GM21529 (cell line): ENCODE data around the gene KIAA0408.

Experiments
- ATAC-seq: cut with Tn5 transposase; IDR thresholded peaks from one replicate; pipeline ENCODE4 v1.9.1; 2021; ENCODE audit not compliant: unreplicated experiment

The KIAA0408 gene

DNA sequence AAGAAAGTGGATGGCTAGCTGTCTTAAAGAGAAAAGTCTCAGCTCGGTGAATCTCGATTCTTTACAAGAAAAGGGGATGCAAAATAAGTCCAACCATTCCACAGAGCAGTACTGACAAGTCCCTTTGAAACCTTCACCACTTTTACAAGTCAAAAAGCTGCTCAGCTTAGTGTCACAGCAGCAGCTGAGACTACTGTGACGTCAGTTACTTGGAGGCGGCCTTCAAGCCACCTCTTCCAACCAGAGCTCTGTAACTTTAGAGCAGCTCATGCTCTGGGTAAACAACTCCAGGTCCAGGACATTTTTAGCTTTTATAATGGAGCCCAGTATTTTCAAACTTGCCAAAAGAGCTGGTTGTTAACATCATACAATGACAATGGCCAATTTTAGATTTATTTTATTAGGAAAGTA, at the start of gene KIAA0408:
Gene KIAA0408, minus strand, starts transcription at position 159 of the 411 bp plus-strand sequence. CDS start 5,408 bp downstream, outside the sequence.
- no peak for ATAC-seq

DNA sequence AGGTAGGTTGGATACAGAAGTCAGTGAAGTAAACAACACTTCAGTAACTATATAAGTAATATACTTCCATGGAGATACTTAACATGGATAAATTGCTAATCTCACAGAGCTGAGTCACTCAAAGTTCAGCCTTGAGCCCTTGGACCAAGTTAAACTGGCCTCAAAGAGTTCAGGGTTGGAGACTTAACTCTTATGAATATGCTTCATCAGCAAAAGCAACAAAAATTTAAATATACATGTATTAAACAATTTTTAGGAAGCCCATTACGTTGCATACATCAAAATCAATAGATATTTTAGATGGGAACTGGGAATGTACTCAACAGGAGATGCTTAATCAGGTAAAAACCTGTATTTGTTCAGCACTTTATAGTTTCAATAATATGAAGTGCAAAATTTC, 47.7 kb upstream of the KIAA0408 start:
- ATAC-seq = no peak

DNA sequence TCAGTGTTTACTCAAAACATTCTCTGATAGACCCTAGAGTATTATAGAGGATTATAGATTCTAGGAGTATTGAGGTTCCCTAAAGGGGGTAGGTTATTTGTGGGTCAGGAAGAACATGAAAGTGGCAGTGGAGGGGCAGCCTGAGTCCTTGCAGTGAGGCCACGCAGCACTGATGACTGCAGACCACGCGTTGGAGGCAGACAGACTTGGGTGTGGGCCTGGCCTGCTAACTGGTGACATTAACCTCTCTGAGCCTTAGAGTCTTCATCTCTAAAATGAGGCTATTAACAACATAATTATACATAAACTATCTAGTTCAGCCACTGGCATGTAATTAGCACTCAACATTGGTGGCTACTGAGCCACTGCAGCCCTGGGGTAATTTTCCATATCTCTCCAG, 43.8 kb upstream of the KIAA0408 start:
- no peak for ATAC-seq

DNA sequence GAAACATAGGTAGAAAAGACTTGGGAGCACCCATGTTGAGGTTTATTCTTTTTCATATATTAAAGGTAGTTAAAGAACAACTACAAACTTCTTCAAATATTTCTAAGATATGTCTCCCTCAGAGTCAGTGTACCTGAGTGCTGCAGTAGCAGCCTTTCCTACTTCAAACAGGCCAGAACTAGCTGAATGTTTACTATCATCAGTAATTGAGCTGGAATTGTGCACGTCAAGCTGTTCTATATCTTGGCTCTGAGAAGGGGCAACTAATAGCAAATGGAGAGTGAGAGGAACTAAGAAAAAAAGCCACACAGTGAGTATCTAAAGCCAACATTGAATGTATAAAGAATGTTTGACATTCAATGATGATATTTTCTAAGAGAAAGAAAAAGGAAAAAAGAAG, 38.2 kb upstream of the KIAA0408 start:
- ATAC-seq = no peak

DNA sequence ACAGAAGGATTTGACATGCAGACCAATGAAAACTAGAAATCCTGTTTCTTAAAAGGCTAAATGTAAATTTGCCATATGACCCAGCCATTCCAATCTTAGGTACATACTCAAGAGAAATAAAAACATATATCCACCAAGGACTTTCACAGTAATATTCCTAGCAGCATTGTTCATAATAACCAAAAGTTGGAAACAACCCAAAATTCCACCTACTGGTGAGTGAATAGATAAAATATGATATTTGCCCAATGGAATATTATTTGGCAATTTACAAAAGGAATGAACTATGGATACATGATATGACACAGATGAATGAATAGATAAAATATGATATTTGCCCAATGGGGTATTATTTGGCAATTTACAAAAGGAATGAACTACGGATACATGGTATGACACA, 37.3 kb upstream of the KIAA0408 start:
- no peak for ATAC-seq

DNA sequence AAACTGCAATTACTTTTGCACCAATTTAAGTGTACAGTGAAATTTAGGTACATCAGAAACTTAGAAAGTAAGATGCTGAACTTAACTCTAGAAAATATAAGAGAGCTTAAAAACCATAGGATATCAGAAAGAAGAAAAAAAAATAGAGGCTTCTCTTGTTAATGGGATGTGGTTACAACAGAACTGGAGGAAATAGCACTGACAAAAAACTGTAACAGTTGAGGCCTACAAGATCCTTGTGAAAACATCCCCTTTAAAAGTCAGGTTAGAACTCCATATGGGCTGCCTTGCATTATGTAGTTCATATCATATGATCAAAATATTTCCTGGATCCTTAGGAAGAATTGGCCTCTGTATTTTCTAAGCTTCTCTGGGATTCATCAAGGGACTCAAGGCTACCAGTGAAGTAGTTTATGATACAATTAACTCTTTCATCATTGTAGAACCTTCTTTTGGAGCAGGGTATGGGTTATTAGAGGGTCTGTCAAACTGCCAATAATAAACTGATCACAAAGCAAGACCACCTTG, 35.1 kb upstream of the KIAA0408 start:
- ATAC-seq = no peak

DNA sequence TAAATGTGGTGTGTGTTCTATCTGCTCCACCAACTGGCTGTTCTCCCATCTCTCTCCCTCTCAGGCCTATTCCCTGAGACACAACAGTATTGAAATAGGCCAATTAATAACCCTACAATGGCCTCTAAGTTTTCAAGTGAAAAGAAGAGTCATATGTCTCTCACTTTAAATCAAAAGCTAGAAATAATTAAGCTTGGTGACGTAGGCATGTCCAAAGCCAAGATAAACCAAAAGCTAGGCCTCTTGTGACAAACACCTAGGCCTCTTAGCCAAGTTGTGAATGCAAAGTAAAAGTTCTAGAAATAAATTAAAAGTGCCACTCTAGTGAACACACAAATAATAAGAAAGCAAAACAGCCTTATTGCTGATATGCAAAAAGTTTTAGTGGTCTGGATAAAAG, 30.1 kb upstream of the KIAA0408 start:
- ATAC-seq = no peak

DNA sequence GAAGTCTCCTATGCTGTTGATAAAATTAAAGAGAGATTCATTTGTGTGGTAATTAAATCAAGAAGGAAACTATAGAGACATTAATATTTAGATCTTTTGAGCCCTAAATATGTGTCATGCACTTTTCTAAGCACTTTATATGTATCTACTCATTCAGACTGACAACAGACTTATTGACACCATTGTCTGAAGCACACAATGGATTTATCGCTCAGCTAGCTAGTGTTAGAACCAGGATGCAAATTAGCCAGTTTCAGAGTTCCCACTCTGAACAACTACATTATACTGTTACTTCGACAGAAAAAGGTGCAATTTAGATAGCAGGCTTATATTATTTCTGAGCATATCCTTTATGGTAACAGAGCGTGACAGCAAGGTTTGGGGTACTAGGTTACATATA, 27.7 kb upstream of the KIAA0408 start:
- no peak for ATAC-seq

DNA sequence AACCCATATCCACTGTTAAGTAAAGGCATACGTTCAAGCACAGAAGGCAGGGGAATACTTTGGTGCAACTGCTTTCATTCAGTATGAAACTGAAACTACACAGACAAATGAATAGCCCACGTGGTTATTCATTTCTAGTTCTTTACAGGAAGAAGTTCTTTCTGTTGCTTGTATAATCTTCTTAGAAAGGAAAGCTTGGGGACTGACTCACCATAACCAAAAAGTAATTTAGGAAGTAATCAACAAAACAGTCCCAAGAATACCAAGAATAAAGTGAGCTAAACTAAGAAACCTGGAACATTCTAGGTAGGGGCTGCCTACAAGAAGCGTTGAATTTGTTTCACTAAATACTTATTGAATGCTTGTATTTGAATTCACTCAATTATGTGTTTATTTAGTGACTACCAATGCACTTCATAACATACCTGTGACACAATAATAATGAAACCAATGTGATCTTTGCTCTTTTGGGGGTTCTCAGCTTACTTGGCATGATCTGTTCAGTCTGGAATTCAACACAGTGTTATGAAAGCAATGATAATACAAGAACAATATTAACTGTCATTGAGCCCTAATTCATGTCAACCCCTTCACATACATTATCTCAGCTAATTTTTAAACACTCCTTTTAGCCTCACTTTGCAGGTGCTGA, 25.1 kb upstream of the KIAA0408 start:
- peak; percentile 100 for ATAC-seq

DNA sequence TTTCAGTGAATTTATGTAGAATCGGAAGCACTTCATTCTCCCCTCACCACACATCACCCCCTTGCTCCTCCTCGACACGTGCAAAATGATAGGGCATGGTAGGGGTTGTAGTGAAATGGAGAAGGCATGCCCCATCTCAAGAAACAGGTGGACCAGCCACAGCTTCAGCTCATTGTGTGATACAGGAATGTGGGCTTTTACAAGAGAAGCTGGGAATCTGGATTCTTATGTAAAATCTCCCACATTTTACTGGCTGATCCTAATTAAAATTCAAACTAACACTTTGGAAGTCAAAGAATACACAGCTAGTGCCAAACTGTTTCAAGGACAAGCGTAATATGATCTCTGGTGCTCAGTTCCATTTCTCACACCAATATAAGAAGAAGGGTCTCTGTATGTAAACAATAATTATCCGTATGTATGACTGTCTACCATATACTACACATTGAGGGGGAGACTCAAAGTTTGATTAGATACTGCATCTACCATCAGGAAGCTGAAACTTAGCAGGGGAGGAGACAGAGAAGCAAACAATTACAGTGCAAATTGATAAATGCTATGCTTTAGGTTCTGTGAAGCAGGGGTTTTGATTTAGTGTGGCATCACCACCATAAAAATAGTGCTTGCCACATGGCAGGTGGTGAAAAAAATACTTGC, 24.3 kb upstream of the KIAA0408 start:
- ATAC-seq = peak; percentile 11

DNA sequence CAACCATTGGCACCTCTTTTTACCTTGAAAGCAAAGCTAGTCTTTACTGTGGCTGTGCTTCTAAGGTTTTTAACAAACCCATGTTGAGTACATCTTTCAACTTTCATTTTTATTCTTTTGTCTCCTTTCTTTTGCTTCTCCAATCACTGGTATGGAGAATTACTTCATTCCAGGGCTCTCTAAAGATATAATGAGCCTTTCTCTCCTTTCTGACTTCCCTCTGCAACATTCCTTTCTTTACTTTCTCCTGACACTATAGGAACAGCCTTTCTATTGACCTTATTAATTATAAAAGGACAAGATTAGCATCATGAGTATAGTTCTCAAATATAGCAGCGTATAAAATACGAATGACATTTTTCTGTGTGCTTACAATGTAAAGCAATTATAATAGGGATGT, 23.1 kb upstream of the KIAA0408 start:
- no peak for ATAC-seq

DNA sequence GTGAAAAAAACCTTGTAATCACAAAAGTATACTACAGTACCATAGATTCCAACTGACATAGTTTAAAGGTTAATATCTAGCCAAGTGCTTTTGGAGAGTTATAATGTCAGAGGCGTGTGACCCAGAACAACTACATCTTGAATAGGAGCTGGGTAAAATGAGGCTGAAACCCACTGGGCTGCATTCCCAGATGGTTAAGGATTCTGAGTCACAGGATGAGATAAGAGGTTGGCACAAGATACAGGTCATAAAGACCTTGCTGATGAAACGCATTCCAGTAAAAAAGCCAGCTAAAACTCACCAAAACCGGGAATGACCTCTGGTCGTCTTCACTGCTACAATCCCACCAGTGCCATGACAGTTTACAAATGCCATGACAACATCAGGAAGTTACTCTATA, 22.4 kb upstream of the KIAA0408 start:
- ATAC-seq = no peak

DNA sequence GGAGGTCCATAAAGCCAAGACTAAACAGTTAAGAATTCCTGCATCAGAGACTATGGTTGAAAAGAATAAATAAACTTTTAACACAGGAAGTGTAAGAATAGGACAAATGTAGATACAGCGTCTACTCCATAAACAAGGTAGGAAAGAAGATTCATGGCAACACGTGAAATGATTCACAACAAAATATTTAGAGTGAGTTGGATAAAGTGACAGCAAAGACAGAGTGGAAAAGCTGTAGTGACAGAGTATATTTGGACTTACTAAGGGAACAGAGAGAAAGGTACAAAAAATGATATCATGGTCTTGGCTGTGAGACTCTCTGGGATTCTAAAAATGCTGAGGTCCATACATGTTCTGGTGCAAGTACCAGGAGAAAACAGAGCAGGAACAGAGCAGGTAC, 21.9 kb upstream of the KIAA0408 start:
- ATAC-seq = no peak

DNA sequence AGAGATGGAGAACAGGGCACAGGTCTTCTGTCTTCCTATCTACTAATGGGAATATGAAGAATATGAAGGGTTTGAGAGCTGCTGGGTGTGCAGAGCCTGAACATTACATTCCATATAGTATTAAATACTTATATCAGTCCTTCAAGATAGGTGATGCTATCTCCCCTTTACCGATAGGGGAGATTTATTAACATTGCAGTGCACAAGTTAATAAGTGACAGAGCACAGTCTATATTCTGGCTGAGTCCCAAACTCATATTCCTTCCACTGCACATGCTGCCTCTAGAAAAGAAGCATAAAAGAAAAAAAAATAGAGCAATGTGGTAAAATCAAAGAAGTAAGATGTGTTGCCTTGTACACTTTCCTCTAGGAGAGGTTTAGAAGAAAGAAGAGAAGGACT, 18.5 kb upstream of the KIAA0408 start:
- ATAC-seq = no peak

DNA sequence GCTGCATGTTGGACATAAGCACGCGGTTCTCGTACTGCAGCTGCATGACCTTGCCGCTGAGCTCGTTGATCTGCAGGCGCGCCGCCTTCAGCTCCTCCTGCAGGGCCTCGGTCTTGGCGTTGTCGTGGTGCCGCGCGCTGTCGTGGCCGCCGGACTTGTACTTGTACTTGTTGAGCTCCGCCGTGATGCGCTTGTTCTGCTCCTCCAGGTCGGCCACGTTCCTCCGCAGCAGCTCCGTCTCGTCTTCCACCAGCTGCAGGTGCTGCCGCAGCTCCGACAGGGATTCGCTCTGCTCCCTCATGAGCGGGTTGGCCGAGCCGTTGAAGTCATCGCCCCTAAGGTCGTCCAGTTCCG, 16.6 kb upstream of the KIAA0408 start:
- no peak for ATAC-seq

DNA sequence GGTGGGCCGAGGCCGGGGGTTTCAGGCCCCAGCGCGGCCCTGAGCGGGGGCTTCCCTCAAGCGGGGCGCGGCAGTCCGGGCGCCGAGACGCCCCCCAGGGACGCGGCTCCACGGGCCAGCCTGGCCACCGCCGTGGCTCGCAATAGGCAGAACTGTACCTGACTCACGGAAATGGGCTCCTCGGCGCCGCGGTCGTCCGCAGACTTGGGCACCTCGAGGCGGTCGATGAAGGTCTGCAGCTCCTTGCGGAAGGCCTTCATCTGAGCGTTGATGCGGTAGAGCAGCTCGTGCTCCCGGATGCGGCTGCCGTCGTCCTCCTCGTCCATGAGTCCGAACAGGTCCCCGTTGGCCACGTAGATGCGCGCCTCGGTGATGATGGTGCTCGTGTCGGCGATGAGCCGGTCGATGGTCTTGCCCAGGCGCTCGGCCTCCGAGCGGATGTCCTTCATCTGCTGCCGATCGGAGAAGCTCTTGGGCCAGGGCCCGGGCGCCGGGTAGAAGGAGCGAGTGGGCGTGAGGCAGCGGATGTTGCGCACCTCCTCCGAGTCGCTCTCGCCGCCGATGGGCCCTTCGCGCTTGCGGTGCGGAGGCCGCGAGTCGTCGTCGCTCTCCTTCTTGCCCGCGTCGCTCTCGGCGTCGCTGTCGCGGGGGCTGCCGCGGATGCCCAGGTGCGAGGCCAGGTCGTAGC, 16.1 kb upstream of the KIAA0408 start:
- no peak for ATAC-seq

DNA sequence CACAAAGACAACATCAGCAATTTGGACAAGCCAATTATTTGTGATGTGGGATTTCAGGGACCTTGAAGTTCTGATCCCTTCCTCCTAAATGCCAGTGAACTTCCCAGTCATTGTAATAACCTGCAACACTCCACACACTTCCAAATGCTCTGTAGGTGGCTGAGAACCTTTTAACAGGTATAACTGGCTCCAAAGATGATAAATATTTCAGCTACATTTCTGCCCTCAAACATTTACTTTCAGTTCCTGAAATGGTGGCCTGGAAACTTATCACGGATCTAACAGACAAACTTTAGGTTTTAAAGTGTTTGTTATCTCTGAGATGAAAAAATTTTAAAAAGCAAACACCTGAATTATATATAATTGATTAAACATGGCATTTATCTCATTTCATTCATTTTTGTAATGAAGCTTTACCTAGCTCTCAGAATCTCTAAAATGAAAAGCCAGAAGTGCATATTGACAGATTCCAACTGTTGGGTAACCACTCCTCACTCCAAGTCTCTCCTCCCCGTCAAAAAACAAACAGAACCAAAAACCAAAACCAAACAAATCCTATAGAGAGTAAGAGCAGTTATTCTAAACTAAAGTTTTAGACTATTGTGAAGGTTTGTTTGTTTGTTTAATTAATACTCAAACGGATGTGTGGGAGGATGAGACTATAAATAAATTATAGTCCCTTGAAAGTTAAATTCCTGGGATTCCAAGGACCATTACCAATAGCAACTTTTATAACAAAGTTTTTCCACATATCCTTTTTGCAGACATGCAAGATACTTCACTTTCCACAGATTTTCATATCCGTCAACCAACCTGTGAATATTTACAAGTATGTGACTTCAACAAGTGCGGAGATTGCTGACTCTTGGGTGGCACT, 12.4 kb upstream of the KIAA0408 start:
- ATAC-seq = no peak

DNA sequence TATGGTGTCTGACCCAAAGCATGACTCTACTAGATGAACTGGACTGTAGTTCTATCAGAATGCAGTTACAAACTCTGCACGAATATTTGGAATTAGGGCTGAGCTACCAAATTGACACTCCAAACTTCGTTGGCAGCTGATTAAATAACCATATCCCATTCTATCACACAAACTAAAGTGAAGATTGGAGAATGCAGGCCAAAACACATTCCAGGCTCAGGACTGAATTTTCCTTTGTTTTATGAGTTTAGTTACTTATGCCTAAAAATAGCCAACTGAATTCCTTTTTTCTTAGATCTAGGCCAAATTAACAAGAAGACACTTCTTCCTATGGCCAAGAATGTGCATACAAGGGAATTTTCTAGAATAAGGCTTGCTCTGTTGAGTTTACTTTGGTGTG, 9.7 kb upstream of the KIAA0408 start:
- no peak for ATAC-seq

DNA sequence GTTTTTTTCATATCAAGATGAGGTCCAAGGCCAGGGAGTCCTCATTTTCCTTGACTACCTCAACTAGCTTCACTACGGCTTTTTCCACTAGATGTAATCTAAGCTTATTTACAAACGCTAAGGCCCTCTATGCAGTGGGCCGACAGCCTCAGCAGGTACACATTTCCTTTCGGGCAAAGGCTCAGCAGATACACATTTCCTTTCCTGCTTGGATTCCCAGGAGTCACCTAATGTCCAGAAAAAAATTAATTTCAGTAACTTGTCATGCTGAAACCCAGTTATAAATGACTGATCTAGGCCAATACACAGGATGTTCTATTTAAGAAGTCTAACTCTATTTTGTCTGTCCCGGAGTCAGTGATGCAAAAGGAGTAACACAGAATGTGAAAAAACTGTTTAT, 7.2 kb upstream of the KIAA0408 start:
- ATAC-seq = no peak

DNA sequence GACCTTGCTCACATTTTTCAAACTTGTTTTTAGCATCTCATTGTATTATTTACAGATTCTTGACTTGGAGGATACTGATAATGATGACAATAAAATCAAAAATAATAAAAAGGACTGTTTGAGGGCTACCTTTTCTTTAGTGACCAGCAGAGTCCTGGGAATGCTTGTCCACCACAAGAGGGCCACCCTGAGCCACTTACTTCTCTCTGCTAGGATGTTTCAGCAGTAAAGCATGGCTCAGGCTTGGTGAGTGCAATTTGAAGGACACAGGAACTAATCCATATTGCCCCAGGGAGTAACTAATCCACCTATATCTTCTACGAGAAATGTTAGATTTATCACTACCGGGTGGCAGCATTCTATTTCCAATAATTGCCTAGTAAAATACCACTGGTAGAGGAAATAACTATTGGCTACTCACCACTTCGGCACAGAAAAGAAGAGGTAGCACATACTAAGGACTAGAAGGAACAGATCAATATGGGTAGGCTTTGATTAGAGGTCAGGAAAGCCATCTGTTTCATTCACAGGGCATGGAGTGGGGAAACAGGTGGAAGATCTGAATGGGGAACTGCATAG, 5.8 kb upstream of the KIAA0408 start:
- ATAC-seq = peak; percentile 92
